Measurements from ENCODE around the gene BACH1.

The BACH1 gene

DNA sequence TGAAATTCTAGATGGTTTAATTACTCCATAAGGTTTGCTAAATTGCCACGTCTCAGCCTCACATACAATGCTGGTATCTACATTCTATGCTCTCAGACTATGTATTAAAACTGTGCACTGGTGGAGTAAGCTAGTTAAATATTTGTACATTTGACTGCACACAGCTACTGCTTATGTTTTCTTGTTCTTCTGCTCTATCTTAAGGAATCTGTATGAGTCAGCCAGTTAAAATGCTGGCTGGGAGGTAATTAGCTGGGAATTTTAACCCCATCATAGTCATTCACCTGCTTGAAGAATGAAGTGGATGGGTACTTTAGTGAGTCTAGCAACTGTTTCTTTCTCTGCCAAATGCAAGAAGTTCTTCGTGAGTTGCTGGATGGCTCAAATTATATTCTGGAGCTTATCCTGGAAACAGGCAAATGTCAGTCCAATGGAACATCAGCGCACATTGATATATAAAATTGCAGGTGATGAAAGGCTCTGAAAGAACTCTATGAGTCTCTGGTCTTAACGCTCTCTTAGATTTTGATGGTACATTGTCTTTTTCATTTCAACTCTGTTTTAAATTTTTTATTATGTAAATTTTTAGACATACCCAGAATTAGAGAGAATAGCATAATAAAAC lies 83.4 kb downstream of the BACH1 start:
- no peak for DNase-seq (ENCODE audit: low spot score)

GRCh38 chr21:29384683-29385359 lies 86.1 kb downstream of the BACH1 start:
- DNase-seq (ENCODE audit: low spot score) = no peak

DNA sequence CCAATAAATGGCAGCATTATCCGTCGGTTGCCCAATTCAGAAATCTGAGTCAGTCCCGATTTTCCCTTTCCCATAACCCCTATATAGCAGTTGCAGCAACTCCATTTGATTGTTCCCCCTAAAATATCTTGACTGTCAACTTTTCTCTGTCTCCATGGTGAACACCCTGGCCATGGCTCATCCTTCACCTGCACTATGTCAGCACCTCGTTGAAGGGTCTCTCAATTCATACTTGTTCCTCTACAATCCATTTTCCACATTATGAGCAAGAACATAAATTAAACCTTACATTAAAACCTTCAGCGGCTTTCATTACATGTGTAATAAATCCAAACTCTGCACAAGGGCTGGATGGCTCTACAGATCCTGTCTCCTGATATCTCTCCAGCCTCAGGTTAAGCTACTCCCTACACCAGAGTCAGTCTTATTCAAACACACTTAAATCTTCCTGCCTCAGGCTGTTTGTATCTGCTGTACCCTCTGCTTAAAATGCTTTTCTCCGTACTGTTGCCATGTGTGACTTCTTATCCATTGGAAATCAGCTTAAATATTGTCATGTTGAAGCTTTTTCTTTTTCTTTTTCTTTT lies 87.3 kb downstream of the BACH1 start:
- no peak for DNase-seq (ENCODE audit: low spot score)

DNA sequence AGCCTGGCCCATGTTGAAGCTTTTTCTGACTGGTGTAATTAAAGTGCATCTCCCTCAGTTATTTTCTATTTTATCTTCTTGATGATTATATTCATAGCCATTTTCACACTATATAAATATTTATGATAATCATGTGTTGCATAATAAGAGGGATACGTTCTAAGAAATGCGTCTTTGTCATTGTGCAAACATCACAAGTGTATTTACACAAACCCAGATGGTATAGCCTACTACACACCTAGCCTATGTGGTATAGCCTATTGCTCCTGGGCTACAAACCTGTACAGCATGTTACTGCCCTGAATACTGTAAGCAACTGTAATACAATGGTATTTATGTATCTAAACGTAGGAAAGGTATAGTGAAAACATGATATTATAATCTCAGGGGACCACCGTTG lies 88.1 kb downstream of the BACH1 start:
- DNase-seq (ENCODE audit: low spot score) = no peak

- no peak for DNase-seq (ENCODE audit: low spot score)
Observed at GRCh38 chr21:29387598-29387997, 88.9 kb downstream of the BACH1 start.

GRCh38 chr21:29389136-29389535 lies 90.4 kb downstream of the BACH1 start:
- DNase-seq (ENCODE audit: low spot score) = no peak

DNA sequence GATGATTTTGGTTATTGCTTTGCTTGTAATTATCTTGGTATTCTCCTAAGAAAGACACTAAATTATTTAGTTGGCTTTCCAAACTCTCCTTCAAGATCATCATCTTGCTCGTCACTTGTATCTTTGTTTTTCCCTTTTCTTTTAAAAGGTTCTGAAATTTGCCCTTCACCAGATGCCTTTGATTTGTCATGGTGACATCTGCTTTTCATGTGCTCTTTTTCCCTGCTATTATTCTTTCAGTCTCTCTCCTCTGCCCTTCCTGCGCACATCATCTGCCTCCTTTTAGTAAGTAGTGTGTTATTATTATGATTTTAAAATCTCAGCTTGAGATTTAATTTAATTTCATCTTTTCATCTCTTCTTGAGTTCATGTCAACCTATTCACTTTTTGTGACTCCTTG lies 92.1 kb downstream of the BACH1 start:
- no peak for DNase-seq (ENCODE audit: low spot score)

- DNase-seq (ENCODE audit: low spot score) = no peak
Observed at GRCh38 chr21:29394051-29394450, 95.3 kb downstream of the BACH1 start.

All from D341Med (cell line).